DND-41 (cell line): Measurements from ENCODE around the gene PLVAP.

Source experiments
- CTCF ChIP-seq: IDR thresholded peaks from 2 replicates; pipeline ENCODE4 v1.5.1; 2012; ENCODE audit warnings: borderline replicate concordance, low read length, moderate library complexity, mild to moderate bottlenecking; ENCODE audit not compliant: poor library complexity, severe bottlenecking; ENCODE audit errors: extremely low read depth
- EZH2 ChIP-seq: IDR thresholded peaks from 3 replicates; pipeline ENCODE4 v1.6.1; 2012; ENCODE audit warnings: borderline replicate concordance, low read depth, mild to moderate bottlenecking, moderate library complexity, low read length, inconsistent platforms; ENCODE audit not compliant: severe bottlenecking

- TF ChIP-seq CTCF (no peak), EZH2 (no peak)
Measured at GRCh38 chr19:17303940-17304267, 73.2 kb downstream of the PLVAP start.
